ENCODE data around the gene BST1. TPM values are rescaled to one million over a fixed set of nuclear protein-coding genes. Genes with fewer than 3 reads are reported as not detected.
"Not testable (repeated sequence)": the region's sequence is repeated elsewhere in the genome, so short reads cannot be mapped to it uniquely, and the experiment has no call there.

BST1 gene
- total and polyA plus RNA-seq, 2 of the 8 experiments (the other 6 are each of a cell fraction or from before 2014, with no cell fraction given), result 0.52 to 0.54 TPM

DNA sequence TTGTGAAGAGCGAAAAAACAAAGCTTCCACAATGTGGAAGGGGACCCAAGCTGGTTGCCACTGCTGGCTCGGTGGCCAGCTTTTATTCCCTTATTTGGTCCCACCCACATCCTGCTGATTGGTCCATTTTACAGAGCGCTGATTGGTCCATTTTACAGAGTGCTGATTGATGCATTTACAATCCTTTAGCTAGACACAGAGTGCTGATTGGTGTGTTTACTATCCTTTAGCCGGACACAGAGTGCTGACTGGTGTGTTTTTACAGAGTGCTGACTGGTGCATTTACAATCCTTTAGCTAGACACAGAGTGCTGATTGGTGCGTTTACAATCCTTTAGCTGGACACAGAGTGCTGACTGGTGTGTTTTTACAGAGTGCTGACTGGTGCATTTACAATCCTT lies 30.2 kb downstream of the BST1 start:
- not testable (repeated sequence) for H2BK12ac ChIP-seq (ENCODE audit: low read depth, low read length); H3K18ac ChIP-seq (ENCODE audit: extremely low read depth, low read length)
- WGBS, 2 experiments (ENCODE audit: extremely low coverage in 1 of 2, insufficient coverage in 1 of 2, insufficient read length in 1 of 2, insufficient replicate concordance in 2 of 2, low coverage in 1 of 2, low lambda C conversion rate in 2 of 2, missing lambda C conversion rate in 1 of 2), result 75% methylated on average over 5 of the region's 5 CpGs; no CpG with 5 or more reads in 1 of the 2 experiments

More for the DNA sequence above, 30.2 kb downstream of the BST1 start:
- H4K20me1 ChIP-seq (replicated peaks in 1 of 2; ENCODE audit: control insufficient read depth in 1 of 2, insufficient read depth in 2 of 2, low read length in 2 of 2); H2AK5ac ChIP-seq (ENCODE audit: low read depth, low read length); H2BK20ac ChIP-seq (ENCODE audit: low read length); H4K91ac ChIP-seq (replicated peaks; ENCODE audit: insufficient read length, low read length); H3K23me2 ChIP-seq (ENCODE audit: low read depth, low read length); DNase-seq (ENCODE audit: low read depth in 1 of 2, low spot score in 2 of 2); H2BK15ac ChIP-seq (ENCODE audit: low read length); H3K14ac ChIP-seq (ENCODE audit: insufficient read length); H2AFZ ChIP-seq (ENCODE audit: low read length); H3K27ac ChIP-seq (ENCODE audit: low read depth, low read length); H3K23ac ChIP-seq (ENCODE audit: insufficient read length); H3K9ac ChIP-seq (replicated peaks in 1 of 4; ENCODE audit: extremely low read depth in 1 of 4, low read depth in 3 of 4, low read length in 3 of 4); H4K8ac ChIP-seq (ENCODE audit: extremely low read depth, insufficient read depth, low read length); H3K4me2 ChIP-seq (ENCODE audit: insufficient read depth in 1 of 2, low read depth in 2 of 2, low read length in 2 of 2); H4K5ac ChIP-seq (ENCODE audit: insufficient read length, low read depth, low read length); H2BK120ac ChIP-seq (replicated peaks; ENCODE audit: low read depth, low read length); H3K27me3 ChIP-seq (replicated peaks in 1 of 4; ENCODE audit: control insufficient read depth in 3 of 4, extremely low read depth in 1 of 4, insufficient read depth in 3 of 4, low read length in 3 of 4); H3K4ac ChIP-seq (replicated peaks; ENCODE audit: insufficient read length, low read depth, low read length); H3K56ac ChIP-seq (replicated peaks; ENCODE audit: insufficient read length, low read depth, low read length); POLR2A ChIA-PET (ENCODE audit: partially characterized antibody); H3K4me3 ChIP-seq (ENCODE audit: extremely low read depth in 1 of 4, insufficient read depth in 2 of 4, low read depth in 3 of 4, low read length in 4 of 4); FAIRE-seq; H2BK5ac ChIP-seq (ENCODE audit: low read depth, low read length); H3K79me1 ChIP-seq (ENCODE audit: low read depth, low read length); H3K36me3 ChIP-seq (ENCODE audit: control insufficient read depth in 2 of 4, insufficient read depth in 4 of 4, low read length in 3 of 4); H3K9me3 ChIP-seq (ENCODE audit: insufficient read depth in 2 of 2, low read depth in 1 of 2, low read length in 1 of 2); H3K79me2 ChIP-seq (ENCODE audit: control insufficient read depth in 1 of 2, insufficient read depth in 2 of 2, low read length in 2 of 2); H3K4me1 ChIP-seq (replicated peaks in 1 of 4; ENCODE audit: control insufficient read depth in 3 of 4, insufficient read depth in 4 of 4, low read length in 3 of 4): not testable (repeated sequence)
- CTCF ChIA-PET (ENCODE audit: partially characterized antibody), result interaction anchor here (0.8 to 1.7 kb wide), 4 partner anchors 8 to 73 kb away, joined by 4 to 10 read pairs (median 4); no protein-coding TSS in a partner anchor
